Hematopoietic multipotent progenitor cell treated with erythropoietin and hydrocortisone succinate and interleukin-3 and kit ligand, for 4 days (in vitro differentiated cells): ENCODE results near the gene MCL1.
"Not testable (repeated sequence)": the region's sequence is repeated elsewhere in the genome, so short reads cannot be mapped to it uniquely, and the experiment has no call there.

ENCODE experiments used
- DNase-seq: peaks from one replicate; pipeline ENCODE4 v3.0.0-alpha.2; 2015

The MCL1 gene

DNA sequence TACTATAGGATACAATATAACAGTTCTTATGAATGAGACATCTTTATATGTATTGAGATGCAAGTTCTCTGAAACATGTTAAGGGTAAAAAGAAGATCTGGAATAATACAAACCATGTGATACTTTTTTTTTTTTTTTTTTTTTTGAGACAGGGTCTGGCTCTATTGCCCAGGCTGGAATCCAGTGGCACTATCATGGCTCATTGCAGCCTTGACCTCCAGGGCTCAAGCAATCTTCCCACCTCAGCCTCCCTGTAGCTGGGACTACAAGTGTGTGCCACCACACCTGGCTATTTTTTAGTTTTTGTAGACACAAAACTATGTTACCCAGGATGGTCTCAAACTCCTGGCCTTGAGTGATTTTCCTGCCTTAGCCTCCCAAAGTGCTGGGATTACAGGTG lies 22.1 kb upstream of the MCL1 start:
- no peak for DNase-seq

DNA sequence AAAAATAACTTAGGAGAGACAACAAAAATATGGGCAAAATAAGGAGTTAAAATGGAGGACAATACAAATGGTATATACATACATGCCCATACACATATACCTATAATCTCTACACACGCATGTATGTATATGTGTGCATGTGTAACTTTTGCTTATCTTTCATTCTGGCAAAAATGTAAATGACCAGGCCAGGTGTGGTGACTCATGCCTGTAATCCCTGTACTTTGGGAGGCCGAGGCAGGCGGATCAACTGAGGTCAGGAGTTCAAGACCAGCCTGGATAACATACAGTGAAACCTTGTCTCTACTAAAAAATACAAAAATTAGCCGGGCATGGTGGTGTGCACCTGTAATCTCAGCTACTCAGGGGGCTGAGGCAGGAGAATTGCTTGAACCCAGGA lies 18.9 kb upstream of the MCL1 start:
- DNase-seq = not testable (repeated sequence)

DNA sequence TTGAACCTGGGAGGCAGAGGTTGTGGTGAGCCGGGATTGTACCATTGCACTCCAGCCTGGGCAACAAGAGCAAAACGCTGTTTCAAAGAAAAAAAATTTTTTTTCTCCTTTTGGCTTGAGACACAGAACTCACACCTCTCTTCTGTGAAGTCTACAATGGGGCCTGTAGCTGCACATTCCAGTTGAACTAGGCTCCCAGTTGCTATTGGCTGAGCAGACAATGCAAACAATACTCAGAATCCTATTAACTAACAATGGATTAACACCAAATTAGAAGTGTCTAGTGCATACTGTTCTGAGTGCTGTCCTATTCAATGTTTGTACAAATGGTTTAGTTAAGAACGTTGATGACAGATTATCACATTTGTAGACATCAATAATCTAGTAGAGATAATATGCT lies 17.6 kb upstream of the MCL1 start:
- DNase-seq = no peak

DNA sequence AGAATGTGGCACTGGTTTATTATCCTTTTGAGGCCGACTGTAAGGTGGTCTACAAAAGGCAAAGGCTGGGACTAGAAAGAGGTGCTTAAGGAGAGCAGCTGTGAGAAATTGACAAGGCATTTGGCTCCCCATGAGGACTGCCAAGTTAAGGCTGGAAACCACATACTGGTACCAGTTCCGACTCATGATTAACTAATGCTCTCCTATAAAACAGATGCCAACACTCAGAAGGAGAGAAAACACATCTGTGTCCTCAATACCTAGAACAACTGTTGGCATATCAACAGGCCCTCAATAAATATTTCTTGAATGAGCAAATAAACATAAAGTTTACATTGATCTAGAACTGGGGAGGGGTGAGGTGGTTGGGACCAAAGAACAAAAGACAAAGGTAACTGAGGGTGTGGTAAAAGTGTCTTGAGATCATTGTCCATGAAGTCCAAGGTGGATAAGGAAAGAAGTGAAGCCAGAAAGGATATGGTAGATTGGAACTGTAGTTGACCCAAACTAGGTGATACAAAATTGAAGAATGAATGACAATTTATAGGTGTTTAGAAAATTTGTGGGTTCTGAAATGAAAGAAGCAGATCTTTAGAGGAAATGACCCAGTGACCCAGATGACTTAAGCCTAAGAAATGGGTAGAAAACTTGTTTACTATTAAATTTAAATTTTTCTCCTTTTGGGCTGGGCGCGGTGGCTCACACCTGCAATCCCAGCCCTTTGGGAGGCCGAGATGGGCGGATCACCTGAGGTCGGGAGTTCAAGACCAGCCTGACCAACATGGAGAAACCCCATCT lies 16.9 kb upstream of the MCL1 start:
- DNase-seq = no peak

DNA sequence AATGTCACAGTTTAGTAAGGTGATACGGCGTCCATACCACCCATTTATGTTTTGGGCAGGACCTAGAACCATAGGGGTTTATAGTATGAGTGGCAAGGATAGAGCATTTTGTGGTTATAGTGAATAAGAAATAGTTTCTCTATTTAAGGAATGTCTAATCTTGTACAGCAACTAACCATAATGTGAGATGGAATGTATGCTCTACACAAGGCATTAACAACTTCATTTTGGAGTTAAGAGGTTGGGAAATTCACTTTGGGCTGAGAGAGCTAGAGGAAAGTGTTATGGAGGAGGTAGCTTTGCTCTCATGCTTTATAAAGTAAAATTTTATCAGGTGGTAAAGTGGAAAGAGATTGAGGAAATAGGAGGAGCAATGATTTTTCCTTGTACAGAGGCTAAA lies 3.0 kb upstream of the MCL1 start:
- DNase-seq = no peak

DNA sequence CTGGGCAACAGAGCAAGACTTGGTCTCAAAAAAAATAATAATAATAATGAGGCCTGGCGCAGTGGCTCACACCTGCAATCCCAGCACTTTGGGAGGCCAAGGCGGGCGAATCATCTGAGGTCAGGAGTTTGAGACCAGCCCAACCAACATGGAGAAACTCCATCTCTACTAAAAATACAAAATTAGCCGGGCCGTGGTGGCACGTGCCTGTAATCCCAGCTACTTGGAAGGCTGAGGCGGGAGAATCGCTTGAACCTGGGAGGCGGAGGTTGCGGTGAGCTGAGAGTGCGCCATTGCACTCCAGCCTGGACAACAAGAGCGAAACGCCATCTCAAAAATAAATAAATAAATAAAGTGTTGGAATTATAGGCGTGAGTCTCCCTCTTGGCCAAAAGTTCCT lies 2.6 kb upstream of the MCL1 start:
- DNase-seq = not testable (repeated sequence)

DNA sequence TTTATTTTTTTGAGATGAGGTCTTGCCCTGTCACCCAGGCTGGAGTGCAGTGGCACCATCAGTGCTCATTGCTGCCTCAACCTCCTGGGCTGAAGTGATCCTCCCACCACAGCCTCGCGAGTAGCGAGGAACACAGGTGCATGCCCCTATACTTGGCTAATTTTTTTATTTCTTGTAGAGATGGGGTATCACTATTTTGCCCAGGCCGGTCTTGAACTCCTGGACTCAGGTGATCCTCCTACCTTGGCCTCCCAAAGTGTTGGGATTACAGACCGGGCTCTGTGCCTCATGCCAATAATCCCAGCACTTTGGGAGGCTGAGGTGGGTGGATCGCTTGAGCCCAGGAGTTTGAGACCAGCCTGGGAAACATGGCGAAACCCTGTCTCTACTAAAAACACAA lies 2.0 kb upstream of the MCL1 start:
- not testable (repeated sequence) for DNase-seq

DNA sequence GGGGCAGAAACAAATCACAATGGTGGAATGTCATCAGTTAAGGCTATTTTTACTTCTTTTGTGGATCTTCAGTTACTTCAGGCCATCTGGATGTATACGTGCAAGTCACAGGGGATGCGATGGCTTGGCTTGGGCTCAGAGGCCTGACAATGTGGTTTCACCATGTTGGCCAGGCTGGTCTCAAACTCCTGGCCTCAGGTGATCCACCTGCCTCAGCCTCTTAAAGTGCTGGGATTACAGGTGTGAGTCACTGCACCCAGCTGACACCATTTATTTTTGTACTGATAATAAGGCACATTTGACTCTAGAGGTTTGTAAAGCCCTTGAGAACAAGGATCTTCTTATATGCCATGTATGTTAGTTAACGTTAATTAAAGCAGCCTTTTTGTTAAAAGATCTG lies 1.6 kb upstream of the MCL1 start:
- not testable (repeated sequence) for DNase-seq

DNA sequence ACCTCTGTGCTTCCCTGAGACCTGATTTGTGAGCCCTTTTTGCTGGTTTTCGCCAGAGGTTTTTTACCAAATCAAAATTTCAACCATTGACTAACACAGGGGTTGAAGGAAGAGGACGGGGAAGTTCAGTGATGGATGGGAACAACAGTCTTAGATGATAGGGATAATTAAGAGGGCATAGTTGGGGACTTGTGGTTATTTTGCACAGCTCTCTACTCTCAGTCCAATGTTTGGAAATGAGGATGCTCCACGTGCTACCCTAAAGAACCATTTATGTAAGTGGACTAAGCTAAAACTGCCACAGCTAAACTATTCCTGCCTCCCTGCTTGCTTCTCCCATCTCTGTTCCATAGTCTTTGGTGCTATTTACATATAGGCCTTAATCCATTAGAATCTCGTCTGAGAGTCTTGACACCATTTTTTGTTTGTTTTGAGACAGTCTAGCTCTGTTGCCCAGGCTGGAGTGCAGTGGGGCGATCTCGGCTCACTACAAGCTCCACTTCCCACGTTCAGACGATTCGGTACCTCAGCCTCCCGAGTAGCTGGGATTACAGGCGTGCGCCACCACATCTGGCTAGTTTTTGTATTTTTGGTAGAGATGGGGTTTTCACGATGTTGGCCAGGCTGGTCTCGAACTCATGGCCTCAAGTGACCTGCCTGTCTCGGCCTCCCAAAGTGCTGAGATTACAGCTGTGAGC lies 684 bp upstream of the MCL1 start:
- DNase-seq = no peak

DNA sequence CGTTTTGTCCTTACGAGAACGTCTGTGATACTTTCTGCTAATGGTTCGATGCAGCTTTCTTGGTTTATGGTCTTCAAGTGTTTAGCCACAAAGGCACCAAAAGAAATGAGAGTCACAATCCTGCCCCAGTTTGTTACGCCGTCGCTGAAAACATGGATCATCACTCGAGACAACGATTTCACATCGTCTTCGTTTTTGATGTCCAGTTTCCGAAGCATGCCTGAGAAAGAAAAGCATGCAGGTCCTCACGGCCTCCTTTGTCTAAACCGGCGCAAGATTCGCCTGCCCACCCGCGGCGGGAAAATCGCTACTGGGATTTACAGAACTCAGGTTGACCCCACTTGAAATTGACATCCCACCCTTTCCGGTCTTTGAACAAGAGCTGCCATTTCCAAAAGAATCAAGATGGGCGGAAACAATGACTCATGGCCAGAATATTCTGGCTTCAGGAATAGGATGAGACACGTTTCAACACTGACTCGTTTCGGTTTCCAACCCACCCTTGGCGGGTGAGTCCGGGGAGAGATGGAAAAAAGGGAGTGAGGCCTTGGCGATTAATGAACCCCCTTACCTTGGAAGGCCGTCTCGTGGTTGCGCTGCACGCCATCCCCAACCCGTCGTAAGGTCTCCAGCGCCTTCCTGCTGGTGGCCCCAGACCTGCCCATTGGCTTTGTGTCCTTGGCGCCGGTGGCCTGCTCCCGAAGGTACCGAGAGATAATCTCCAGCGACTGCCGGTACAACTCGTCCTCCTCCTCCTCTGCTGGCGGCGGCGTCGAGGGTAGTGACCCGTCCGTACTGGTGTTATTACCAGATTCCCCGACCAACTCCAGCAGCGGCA lies 919 bp downstream of the MCL1 start:
- peak; percentile 70 for DNase-seq

DNA sequence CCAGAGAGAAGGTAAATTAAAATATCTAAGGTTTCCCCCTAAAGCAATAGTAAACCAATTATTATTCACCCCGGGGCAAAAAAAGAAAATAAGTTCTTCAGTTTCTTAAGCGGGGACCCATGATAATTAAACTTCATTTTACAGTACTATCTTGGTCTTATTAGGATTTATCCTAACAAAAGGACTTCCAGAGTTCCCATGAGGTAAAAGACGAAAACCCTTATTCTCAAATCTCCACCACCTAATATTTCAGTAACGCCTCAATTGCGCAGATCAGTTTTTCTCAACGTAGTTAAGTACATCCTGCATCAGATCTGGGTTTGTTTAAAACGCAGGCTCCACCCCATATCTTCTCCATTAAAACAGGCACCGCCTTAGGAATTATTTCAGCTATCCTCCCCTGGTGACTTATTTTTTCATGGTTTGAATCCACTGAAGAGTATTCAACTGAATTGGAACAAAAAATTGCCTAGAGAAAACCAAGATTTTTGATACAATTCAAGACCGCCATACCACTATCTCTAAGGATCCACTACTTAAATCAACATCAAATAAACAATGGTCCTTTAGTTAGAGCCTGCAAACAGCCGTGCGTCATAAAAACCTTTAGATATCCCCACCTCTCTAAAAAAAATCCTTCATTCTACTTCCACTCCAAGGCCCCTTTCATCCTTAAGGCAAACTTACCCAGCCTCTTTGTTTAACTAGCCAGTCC lies 1.7 kb downstream of the MCL1 start:
- peak; percentile 56 for DNase-seq

DNA sequence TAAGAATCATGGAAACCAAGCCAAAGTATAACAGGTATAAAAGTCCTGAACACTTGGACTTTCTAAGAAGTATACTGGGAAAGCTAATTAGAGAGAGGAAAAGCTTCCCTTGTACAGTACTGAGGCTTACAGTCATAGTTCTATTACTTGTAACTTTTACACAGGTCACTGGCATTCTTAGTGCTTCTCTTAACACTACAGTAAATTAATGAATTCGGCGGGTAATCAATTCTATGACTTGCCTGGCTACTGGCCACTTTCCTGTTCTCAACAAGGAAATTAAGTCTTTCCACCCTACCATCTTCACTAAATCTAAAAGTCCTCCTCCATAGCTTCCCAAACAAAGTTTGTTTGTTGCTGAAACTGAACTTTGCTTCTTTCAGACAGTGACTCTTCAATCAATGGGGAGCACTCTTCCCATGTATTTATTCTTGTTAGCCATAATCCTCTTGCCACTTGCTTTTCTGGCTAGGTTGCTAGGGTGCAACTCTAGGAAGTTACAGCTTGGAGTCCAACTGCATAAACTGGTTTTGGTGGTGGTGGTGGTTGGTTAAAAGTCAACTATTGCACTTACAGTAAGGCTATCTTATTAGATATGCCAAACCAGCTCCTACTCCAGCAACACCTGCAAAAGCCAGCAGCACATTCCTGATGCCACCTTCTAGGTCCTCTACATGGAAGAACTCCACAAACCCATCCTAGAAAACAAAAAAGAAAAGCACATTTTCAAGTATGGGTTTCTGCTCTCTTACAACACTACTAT lies 2.4 kb downstream of the MCL1 start:
- no peak for DNase-seq

DNA sequence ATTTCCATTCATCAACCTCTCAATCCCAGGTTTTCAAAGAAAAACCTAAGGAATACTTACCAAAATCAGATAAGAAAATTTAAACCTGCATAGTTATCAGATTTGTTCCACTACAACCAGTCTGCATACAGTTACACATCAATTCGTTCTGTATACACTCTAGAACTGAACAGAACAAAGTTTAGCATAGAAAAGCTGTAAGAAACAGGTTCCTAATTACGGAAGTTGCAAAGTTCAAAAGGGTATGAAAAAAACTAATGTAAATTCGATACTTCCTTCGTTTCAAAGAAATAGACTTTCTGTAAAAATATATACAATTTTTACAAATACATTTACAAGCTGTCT lies 3.1 kb downstream of the MCL1 start:
- no peak for DNase-seq

DNA sequence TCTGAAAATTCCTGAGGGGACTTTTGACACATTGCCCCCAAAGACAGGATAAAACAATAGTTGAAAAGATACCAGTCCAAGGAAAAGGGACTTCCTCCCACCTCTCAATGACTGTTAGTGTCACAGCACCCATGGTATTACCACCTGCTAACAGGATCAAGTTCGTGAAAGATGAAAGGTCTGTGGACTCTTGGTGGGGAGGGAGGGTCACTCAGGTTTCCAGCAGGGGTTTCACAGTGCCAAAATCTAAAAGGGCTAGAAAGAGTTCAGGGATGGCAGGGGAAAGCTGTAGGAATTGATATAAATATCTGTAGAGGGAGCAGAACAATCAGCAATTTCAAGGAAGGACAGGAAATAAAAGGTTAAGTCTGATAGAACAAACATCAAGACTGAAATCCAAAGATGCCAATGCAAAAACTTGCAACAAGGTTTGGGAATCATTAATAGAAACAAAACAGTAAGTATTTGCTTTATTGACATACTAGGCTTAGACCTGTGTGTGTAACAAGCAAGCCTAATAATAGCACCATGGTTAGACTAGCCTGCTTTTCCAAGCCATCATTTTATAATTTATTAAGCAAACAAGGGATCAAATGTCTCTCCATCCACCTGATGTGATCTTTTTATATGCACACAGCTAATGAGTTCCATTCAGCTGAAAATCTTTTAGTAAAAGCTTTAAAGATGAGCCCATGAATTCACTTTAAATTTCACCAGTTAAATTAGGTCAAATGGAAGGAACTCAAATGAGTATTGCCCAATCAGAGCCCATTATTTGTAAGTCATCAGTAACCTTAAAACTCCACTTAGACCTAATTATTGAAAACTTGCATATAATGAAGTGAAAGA lies 3.7 kb downstream of the MCL1 start:
- no peak for DNase-seq

DNA sequence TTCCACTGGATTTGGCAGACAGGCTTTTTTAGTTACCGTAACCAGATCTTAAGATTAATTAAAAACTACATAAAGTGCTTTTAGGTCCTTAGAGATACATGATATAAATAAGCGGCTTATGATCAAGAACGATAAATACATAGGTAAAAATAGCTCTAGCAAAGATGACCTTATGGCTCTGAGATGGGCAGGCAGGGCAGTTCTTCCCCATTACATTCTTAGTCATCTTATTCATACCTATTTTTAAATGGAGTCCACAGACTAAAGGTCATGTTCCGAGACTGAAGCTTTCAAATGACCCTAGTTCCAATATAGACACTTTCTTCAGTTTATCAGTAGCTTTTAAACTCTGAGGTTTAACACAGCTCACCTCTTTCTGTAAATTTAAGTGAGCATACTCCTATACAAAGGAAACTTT lies 4.3 kb downstream of the MCL1 start:
- DNase-seq = no peak

DNA sequence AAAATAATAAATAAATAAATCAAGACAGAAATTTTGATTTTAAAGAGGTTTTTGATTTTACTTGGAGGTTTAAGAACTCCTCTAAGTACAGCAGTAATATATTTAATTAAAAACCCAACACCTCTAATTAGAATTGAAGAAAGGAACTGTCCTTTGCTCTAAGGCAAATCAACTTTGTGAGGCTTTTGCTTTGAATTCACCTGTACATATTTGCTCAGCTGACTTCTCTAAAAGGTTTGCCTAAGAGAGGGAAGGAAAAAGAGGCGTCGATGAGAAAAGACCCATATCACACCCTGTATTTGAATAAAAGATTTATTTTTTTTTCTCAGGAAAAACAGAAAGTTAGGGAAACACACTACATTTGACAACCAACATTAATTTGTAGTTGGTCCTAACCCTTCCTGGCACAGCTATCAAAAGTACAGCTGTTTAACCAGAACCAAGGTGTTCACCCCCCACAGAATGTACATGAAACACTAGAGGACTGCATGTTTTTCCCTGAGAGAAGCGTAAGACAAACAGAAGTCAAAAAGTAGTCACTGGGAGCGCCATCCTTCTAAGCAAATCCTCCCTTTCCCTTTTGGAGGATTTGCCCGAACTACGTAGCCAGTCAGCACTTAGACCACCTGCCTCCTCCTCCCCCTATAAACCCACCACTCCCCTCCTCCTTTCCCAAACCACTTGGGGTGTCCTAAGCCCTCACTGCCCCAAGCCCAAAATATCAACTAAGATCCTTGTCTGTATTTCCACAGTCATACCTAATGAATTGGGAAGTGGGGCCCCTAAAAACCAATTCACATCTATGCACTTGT lies 4.9 kb downstream of the MCL1 start:
- no peak for DNase-seq

DNA sequence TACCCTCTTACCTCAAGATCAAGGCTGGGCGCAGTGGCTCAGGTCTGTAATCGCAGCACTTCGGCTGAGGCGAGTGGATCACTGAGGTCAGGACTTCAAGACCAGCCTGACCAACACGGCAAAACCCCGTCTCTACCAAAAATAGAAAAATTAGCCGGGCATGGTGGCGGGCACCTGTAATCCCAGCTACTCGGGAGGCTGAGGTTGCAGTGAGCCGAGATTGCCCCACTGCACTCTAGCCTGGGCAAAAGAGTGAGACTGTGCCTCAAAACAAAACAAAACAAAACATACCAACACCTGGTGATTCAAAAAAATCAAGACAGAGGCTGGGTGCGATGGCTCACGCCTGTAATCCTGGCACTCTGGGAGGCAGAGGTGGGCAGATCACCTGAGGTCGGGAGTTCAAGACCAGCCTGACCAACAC lies 5.8 kb downstream of the MCL1 start:
- DNase-seq = not testable (repeated sequence)

DNA sequence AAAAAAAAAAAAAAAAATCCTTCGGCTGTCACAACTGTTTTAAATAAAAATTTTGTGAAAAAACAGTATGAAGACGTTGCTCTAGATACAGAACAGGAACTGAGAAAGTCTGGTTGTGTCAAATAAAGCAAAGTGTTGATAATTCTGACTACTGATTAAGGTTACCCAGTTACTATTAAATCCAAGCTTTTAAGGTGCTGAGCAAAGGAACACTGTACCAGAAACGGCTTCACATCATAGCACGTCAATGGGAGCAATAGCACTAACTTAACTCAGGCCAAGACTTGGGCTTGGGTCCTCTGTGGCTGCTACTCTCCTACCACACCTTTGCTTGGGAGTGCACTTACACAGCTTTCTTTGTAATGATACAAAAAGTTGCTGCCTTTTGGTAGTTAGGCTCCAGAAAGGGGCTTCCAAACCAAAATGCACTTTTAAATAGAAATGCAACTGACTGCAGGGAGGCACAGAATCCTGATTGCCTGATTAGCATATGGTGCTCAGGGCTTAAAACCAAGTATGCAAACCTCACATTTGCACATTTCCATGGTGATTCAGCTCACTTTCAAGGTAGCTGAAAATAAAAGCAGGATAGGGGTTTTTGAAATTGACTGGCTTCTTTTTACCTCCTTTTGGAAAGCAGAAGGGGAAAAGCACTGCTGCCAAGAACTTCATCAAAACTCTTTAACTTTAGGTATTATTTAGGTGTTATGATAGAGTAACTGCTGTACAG lies 6.3 kb downstream of the MCL1 start:
- no peak for DNase-seq

DNA sequence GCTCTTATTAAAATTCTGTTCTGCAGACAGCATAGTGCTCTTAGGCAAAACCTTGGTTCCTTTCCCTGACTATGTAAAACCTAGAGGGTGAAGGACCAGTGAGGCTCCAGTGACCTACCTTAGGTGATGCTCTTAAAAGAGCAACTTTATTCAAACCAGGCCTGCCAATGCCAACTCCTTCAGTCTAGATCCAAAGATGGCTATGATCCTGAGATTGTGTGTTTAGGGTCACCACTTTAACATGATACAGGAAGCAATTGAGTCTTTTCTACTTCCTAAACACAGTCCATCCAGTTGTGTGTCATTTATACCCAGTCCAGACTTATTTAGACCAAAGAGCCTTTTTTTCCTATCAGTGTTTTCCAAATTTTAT lies 10.8 kb downstream of the MCL1 start:
- no peak for DNase-seq
